Endothelial cell (in vitro differentiated cells): Measurements from ENCODE around the gene ANKRD2. TPM values are rescaled to one million over a fixed set of nuclear protein-coding genes. Genes with fewer than 3 reads are reported as not detected.
"Not testable (repeated sequence)": the region's sequence is repeated elsewhere in the genome, so short reads cannot be mapped to it uniquely, and the experiment has no call there.

Experiments used
- DNase-seq: peaks from one replicate; pipeline ENCODE4 v3.0.0; 2021; ENCODE audit warnings: low spot score
- H3K27ac Mint-ChIP-seq: one replicate; pipeline ENCODE4 v1.8.0; 2021; ENCODE audit warnings: mixed read lengths, inconsistent platforms; ENCODE audit not compliant: unreplicated experiment
- H3K27me3 Mint-ChIP-seq: one replicate; pipeline ENCODE4 v1.8.0; 2021; ENCODE audit warnings: mild to moderate bottlenecking, moderate library complexity, mixed read lengths, inconsistent platforms; ENCODE audit not compliant: unreplicated experiment
- H3K36me3 Mint-ChIP-seq: one replicate; pipeline ENCODE4 v1.8.0; 2021; ENCODE audit warnings: mild to moderate bottlenecking, low read depth, mixed read lengths, inconsistent platforms; ENCODE audit not compliant: unreplicated experiment
- H3K4me1 Mint-ChIP-seq: one replicate; pipeline ENCODE4 v1.8.0; 2021; ENCODE audit warnings: mild to moderate bottlenecking, mixed read lengths, inconsistent platforms; ENCODE audit not compliant: unreplicated experiment
- H3K4me3 Mint-ChIP-seq: one replicate; pipeline ENCODE4 v1.8.0; 2021; ENCODE audit warnings: mild to moderate bottlenecking, mixed read lengths, inconsistent platforms; ENCODE audit not compliant: unreplicated experiment
- H3K9me3 Mint-ChIP-seq: one replicate; pipeline ENCODE4 v1.8.0; 2021; ENCODE audit warnings: mixed read lengths, inconsistent platforms; ENCODE audit not compliant: unreplicated experiment
- CTCF ChIP-seq: fragments of 200-600 bp; sonication (generic); IDR thresholded peaks from one replicate; pipeline ENCODE4 v1.5.0; 2021; ENCODE audit warnings: antibody characterized with exemption; ENCODE audit not compliant: unreplicated experiment
- total RNA-seq: library from RNA; stranded (reverse); fragmentation: NEBNext Ultra II Directional; extraction: Animal tissue kit (Norgen Biotek cat#: 25700); gene quantifications from one replicate; pipeline ENCODE4 v1.2.1, GENCODE V29; 2021; ENCODE audit not compliant: unreplicated experiment

ANKRD2 gene
- total RNA-seq, 1 donor from 2014 or later, result 0.33 TPM

- Mint-ChIP-seq H3K4me1 (peaks cover 36% of the 10 kb centered on the region), H3K4me3 (peak overlapping the region; percentile 60), H3K27ac (peak overlapping the region; percentile 7)
- not testable (repeated sequence) for H3K9me3 Mint-ChIP-seq, DNase-seq, H3K36me3 Mint-ChIP-seq, H3K27me3 Mint-ChIP-seq
Observed at GRCh38 chr10:97561386-97562077, 11.0 kb upstream of the ANKRD2 start.

GRCh38 chr10:97562329-97562728 is 10.2 kb upstream of the ANKRD2 start:
- H3K4me3 Mint-ChIP-seq, H3K27me3 Mint-ChIP-seq, DNase-seq, H3K36me3 Mint-ChIP-seq, H3K9me3 Mint-ChIP-seq: not testable (repeated sequence)
- Mint-ChIP-seq H3K27ac (peak overlapping the region; percentile 27), H3K4me1 (peaks cover 36% of the 10 kb centered on the region)

- peaks cover 36% of the 10 kb centered on the region for H3K4me1 Mint-ChIP-seq
- TF ChIP-seq CTCF, result no peak
- DNase-seq, result no peak
Observed at GRCh38 chr10:97563337-97563736, 9.2 kb upstream of the ANKRD2 start.

GRCh38 chr10:97564776-97565175 is 7.8 kb upstream of the ANKRD2 start:
- DNase-seq, result no peak
- Mint-ChIP-seq H3K27me3 (peaks cover 8% of the 10 kb centered on the region), H3K4me1 (peaks cover 36% of the 10 kb centered on the region), H3K27ac (peak overlapping the region; percentile 32), H3K36me3 (peaks cover 8% of the 10 kb centered on the region), H3K4me3 (no peak overlapping the region), H3K9me3 (no peaks in the 10 kb centered on the region)
- no peak for TF ChIP-seq CTCF

More at GRCh38 chr10:97563337-97563736, 9.2 kb upstream of the ANKRD2 start:
- Mint-ChIP-seq H3K27ac (peak overlapping the region; percentile 46), H3K4me3 (no peak overlapping the region), H3K9me3 (no peaks in the 10 kb centered on the region), H3K27me3 (peaks cover 8% of the 10 kb centered on the region), H3K36me3 (peaks cover 4% of the 10 kb centered on the region)

- Mint-ChIP-seq H3K36me3 (peaks cover 5% of the 10 kb centered on the region), H3K27me3 (peaks cover 8% of the 10 kb centered on the region), H3K9me3 (no peaks in the 10 kb centered on the region), H3K27ac (no peak overlapping the region), H3K4me3 (no peak overlapping the region), H3K4me1 (peaks cover 32% of the 10 kb centered on the region)
- TF ChIP-seq CTCF, result no peak
- no peak for DNase-seq
Observed at GRCh38 chr10:97566336-97566996, 6.1 kb upstream of the ANKRD2 start.

GRCh38 chr10:97567891-97568290 is 4.7 kb upstream of the ANKRD2 start:
- H3K27me3 Mint-ChIP-seq, result peaks cover 4% of the 10 kb centered on the region
- H3K9me3 Mint-ChIP-seq, result no peaks in the 10 kb centered on the region
- no peak overlapping the region for H3K27ac Mint-ChIP-seq
- peaks cover 5% of the 10 kb centered on the region for H3K36me3 Mint-ChIP-seq
- no peak overlapping the region for H3K4me3 Mint-ChIP-seq
- no peak for TF ChIP-seq CTCF
- DNase-seq, result no peak
- peaks cover 20% of the 10 kb centered on the region for H3K4me1 Mint-ChIP-seq
